Activated CD8-positive, alpha-beta T cell treated with anti-CD3 and anti-CD28 coated beads, Interleukin-2, amount 10 ng/mL, durations not matched to agents 7 days and 5 days (primary cell): ENCODE data around the gene PLIN1. TPM values are rescaled to one million over a fixed set of nuclear protein-coding genes. Genes with fewer than 3 reads are reported as not detected.
A peak's percentile ranks its signal among the peaks of the same experiment; 100 is the strongest.

Experiments
- ATAC-seq: fragments of 150-1000 bp; cut with Tn5 transposase; one replicate; pipeline ENCODE4 v1.10.0; 2021; ENCODE audit warnings: moderate library complexity
- CTCF ChIA-PET: fragments of 350-600 bp; sonication (Branson Sonifier 250); formaldehyde crosslinking; loops from one replicate; lab custom pipeline; 2021; ENCODE audit warnings: antibody characterized with exemption; lab: Charles Lee
- POLR2A ChIA-PET: fragments of 350-600 bp; sonication (Branson Sonifier 250); formaldehyde crosslinking; loops from one replicate; lab custom pipeline; 2021; ENCODE audit warnings: antibody characterized with exemption; lab: Charles Lee
- DNase-seq: peaks from one replicate; pipeline ENCODE4 v3.0.0-alpha.2; 2020
- H3K27ac Mint-ChIP-seq: one replicate; pipeline ENCODE4 v1.8.0; 2021; ENCODE audit warnings: mild to moderate bottlenecking, mixed read lengths
- H3K27me3 Mint-ChIP-seq: one replicate; pipeline ENCODE4 v1.8.0; 2021; ENCODE audit warnings: low read depth, mixed read lengths
- H3K36me3 Mint-ChIP-seq: one replicate; pipeline ENCODE4 v1.8.0; 2021; ENCODE audit warnings: low read depth, mixed read lengths
- H3K4me1 Mint-ChIP-seq: one replicate; pipeline ENCODE4 v1.8.0; 2021; ENCODE audit warnings: low read depth, mixed read lengths
- H3K4me3 Mint-ChIP-seq: one replicate; pipeline ENCODE4 v1.8.0; 2021; ENCODE audit warnings: mild to moderate bottlenecking, mixed read lengths
- H3K9me3 Mint-ChIP-seq: one replicate; pipeline ENCODE4 v1.8.0; 2022; ENCODE audit warnings: mixed read lengths; ENCODE audit not compliant: insufficient read depth
- total RNA-seq, 2 experiments: library from RNA; stranded (reverse); gene quantifications; one replicate each; pipeline ENCODE4 v1.2.3, GENCODE V29; 2021

The PLIN1 gene
- total RNA-seq, 2 experiments from 2014 or later = not detected

DNA sequence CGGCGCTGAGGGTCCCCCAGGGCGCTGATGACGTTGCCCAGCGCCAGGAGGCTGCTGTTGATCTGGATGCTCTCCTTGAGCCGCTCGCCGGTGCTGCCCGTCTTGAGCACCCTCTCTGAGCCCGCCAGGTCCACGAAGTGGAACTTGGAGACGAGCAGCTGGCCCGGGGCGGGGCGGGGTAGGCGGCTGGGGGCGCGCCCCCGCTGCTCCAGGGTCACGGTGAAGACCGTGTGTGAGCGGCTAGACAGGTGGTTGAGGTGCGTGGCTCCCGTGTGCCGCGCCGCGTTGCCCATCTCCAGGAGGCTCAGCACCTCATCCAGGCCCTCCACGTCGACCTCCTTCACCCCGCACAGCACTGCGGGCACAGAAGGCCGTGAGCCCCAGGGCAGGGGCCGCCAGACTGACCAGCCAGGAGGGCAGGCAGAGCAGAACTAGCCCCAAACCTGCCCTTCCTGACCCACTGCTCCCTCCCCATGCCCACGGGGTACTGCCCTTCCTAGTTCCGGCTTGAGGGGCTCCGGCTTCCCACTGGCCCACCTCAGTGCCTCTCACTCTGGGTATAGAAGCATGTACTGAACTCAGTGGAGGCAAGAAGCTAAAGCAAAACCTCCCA lies 30.0 kb downstream of the PLIN1 start:
- POLR2A ChIA-PET = no interaction called here
- ATAC-seq (no peak), DNase-seq (no peak)
- peaks cover 11% of the 10 kb centered on the region for H3K27me3 Mint-ChIP-seq
- no peak overlapping the region for H3K27ac Mint-ChIP-seq
- no peaks in the 10 kb centered on the region for H3K36me3 Mint-ChIP-seq
- no peak overlapping the region for H3K4me3 Mint-ChIP-seq
- H3K9me3 Mint-ChIP-seq = no peaks in the 10 kb centered on the region
- CTCF ChIA-PET = no interaction called here
- H3K4me1 Mint-ChIP-seq = peaks cover 2% of the 10 kb centered on the region

DNA sequence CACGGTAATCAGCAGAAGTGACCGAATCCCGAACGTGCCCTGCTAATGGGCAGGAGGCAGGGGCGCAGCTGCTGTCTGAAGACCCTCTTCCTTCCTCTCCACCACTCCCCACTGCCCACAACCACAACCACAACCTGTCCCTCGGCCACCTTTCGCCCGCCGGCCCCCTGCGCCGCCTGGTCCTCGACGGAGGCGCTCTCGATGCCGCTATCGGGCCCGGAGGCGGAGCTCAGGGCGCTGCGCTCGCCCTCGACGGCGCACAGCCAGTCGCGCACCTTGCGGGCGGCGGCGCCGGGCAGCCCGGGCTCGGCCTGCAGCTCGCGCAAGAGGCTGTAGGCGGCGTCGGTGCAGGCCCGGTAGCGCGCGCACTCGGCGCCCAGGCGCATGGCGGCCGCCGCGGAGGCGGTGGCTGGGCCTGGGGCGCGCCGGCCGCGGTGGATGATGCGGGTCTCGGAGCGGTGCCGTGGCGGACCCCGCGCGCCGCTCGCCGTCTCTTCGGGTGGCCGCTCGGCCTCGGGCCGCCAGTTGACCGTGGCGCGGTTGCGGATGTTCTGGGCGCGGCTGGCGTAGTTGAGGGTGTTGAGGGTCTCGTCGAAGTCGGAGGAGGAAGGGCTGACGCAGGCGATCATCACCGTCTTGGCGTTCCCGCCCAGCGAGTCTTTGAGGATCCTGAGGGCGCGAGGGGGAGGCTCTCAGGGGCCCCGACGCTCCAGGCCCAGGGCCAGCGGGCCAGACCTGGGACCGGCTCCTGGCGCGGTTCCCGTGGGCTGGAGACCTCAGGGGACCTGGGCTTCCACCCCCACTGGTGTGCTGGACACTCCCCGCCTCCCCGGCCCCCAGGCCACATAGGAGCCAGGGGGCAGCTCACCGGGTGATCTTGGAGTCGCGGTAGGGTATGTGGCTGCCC lies 30.8 kb downstream of the PLIN1 start:
- Mint-ChIP-seq H3K9me3 (no peaks in the 10 kb centered on the region), H3K27ac (no peak overlapping the region), H3K27me3 (peaks cover 7% of the 10 kb centered on the region), H3K4me1 (peaks cover 2% of the 10 kb centered on the region), H3K36me3 (no peaks in the 10 kb centered on the region), H3K4me3 (no peak overlapping the region)
- CTCF ChIA-PET = interaction anchor here (0.7 to 0.8 kb wide), 2 partner anchors 30 to 74 kb away, joined by 3 read pairs; no protein-coding TSS in a partner anchor
- POLR2A ChIA-PET = no interaction called here
- ATAC-seq (no peak), DNase-seq (no peak)

DNA sequence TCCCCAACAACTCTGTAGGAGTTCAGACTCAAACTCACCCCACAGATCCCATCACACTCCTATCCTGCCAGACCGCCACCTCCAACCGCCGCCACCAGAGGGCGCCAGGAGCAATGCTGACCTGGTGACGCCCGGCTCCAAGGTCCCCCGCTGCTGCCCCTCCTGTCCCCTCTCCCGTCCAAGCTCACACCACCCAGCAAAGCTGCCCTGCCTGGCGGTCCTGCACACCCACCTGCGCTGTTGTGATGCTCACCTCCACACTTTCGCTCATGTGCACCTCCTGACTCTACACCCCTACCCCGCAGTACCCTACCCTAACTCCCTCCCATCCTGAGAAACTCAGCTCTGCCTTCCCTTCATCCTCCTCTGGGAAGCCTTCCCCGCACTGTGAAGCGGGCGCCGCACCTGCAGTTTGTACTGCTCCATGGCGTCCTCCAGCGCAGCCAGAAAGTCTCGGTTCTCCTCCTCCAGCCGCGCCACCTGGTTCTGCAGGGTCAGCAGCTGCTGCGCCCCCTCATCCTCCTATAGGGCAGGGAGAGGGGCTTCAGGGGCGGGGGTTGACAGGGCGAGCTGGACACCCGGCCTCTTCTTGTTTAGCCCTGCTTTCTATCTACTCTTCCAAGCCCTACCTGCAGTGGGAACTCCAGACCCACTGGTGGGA lies 31.8 kb downstream of the PLIN1 start:
- Mint-ChIP-seq H3K36me3 (no peaks in the 10 kb centered on the region), H3K9me3 (no peaks in the 10 kb centered on the region), H3K4me3 (no peak overlapping the region), H3K27ac (no peak overlapping the region), H3K27me3 (peaks cover 3% of the 10 kb centered on the region), H3K4me1 (peaks cover 4% of the 10 kb centered on the region)
- ChIA-PET CTCF (interaction anchor here (0.7 to 1.9 kb wide), 3 partner anchors 17 to 73 kb away, joined by 3 to 10 read pairs (median 3); no protein-coding TSS in a partner anchor), POLR2A (no interaction called here)
- DNase-seq = peak; percentile 74
- peak; percentile 72 for ATAC-seq

DNA sequence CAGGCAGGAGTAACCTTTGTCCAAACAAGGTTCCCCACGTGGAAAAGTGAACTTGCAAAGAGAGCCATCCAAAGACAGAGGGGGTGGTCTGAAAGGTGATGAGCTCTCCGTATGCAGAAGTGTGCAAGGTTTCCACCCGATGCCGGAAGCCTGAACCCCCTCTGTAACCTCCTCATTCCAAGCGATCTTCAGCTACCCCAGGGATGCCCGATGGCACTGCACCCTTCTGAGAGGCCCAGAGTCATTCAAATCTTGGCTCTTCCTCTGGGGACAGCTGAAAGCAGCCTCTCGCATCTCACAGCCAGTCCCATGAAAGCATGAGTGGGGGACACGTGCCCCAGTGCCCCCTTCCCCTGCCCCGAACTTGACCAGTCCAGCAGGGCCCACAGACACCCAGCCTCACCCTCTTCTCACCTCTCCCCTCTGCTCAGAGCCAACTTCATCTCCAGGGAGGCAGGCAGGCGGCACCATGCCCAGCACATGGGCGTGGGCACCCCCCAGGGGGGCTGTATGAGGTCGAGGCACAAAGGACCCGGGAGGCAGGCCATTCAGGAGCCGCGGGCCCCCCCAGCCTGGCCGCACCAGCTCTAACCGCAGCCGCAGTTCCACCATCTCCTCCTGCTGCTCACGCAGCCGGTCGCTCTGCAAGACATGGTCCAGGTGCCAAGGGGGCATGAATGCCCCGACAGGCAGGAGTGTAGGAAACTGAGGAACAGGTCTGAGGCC lies 32.6 kb downstream of the PLIN1 start:
- peaks cover 4% of the 10 kb centered on the region for H3K4me1 Mint-ChIP-seq
- no peaks in the 10 kb centered on the region for H3K9me3 Mint-ChIP-seq
- no peaks in the 10 kb centered on the region for H3K36me3 Mint-ChIP-seq
- ChIA-PET CTCF (interaction anchor here (0.8 to 1.9 kb wide), 5 partner anchors 10 to 94 kb away, joined by 3 to 10 read pairs (median 5); no protein-coding TSS in a partner anchor), POLR2A (no interaction called here)
- DNase-seq = no peak
- H3K4me3 Mint-ChIP-seq = no peak overlapping the region
- no peak for ATAC-seq
- no peaks in the 10 kb centered on the region for H3K27me3 Mint-ChIP-seq
- H3K27ac Mint-ChIP-seq = no peak overlapping the region

DNA sequence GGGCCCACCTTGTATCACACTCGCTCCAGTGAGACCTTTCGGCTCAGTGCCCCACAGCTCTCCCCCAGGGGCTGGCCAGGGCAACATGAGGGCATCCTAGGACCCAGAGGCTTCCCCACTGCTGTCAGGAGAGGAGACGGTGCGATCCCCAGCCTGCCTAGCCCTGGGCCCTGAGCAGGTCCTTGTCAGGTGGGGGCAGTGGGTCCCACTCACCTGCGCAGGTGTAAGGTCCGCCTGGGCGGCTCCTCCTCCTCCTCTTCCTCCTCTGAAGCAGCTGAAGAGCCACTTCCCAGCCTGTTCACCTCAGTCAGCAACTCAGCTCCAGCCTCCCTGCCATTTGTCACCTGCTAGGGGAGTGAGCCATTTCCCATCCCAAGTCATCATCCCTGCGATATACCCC lies 33.5 kb downstream of the PLIN1 start:
- Mint-ChIP-seq H3K27me3 (no peaks in the 10 kb centered on the region), H3K27ac (no peak overlapping the region), H3K9me3 (no peaks in the 10 kb centered on the region), H3K4me1 (peaks cover 4% of the 10 kb centered on the region), H3K36me3 (no peaks in the 10 kb centered on the region), H3K4me3 (no peak overlapping the region)
- ChIA-PET POLR2A (no interaction called here), CTCF (interaction anchor here (0.8 to 1.6 kb wide), 3 partner anchors 11 to 17 kb away, joined by 3 to 6 read pairs (median 5); no protein-coding TSS in a partner anchor)
- no peak for ATAC-seq
- DNase-seq = no peak

- Mint-ChIP-seq H3K4me1 (peaks cover 2% of the 10 kb centered on the region), H3K27ac (no peak overlapping the region), H3K27me3 (no peaks in the 10 kb centered on the region), H3K4me3 (no peak overlapping the region), H3K9me3 (no peaks in the 10 kb centered on the region), H3K36me3 (no peaks in the 10 kb centered on the region)
- ChIA-PET POLR2A (no interaction called here), CTCF (no interaction called here)
- no peak for DNase-seq
- ATAC-seq = no peak
Measured at GRCh38 chr15:89642106-89642505, 37.1 kb downstream of the PLIN1 start.

DNA sequence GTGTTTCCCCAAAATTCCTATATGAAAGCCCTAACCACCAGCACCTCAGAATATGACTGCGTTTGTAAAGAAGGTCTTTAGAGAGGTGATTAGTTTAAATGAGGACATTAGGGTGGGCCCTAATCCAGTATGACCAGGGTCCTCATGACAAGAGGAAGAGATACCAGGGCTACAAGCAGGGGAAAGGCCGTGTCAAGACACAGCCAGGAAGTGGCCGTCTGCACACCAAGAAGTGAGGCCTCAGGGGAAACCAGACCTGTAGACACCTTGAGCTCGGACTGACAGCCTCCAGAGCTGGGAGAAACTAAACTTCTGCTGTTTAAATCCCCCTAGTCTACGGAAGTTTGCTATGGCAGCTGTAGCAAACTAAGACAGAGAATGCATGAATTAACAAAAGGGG lies 38.1 kb downstream of the PLIN1 start:
- POLR2A ChIA-PET = no interaction called here

GRCh38 chr15:89640245-89640644 lies 38.9 kb downstream of the PLIN1 start:
- CTCF ChIA-PET = no interaction called here
- Mint-ChIP-seq H3K27me3 (no peaks in the 10 kb centered on the region), H3K27ac (no peak overlapping the region), H3K36me3 (no peaks in the 10 kb centered on the region), H3K4me1 (peaks cover 2% of the 10 kb centered on the region), H3K9me3 (no peaks in the 10 kb centered on the region), H3K4me3 (no peak overlapping the region)
- ATAC-seq (no peak), DNase-seq (no peak)
- POLR2A ChIA-PET = no interaction called here

More for the DNA sequence above, 38.1 kb downstream of the PLIN1 start:
- DNase-seq (no peak), ATAC-seq (no peak)
- Mint-ChIP-seq H3K4me1 (peaks cover 2% of the 10 kb centered on the region), H3K4me3 (no peak overlapping the region), H3K9me3 (no peaks in the 10 kb centered on the region), H3K27me3 (no peaks in the 10 kb centered on the region), H3K36me3 (no peaks in the 10 kb centered on the region), H3K27ac (no peak overlapping the region)
- CTCF ChIA-PET = no interaction called here

DNA sequence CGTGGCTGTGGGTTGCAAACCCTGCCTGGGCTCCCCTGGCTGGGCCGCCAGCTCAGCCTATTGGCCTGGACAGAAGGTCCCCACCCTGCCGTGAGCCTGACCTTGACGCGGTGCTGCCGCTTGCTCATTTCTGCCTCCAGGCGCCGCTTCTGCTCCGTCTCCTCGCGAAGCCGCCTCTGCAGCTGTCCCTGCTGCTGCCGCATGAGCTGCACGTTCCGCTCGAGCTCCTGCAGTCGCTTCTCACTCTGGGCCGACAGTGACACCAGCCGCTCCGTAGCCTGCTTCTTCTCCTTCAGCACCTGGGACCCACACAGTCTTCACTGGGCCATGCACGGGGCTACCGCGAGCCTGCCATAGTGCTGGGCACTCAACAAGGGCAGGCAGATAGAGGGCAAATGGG lies 45.6 kb downstream of the PLIN1 start:
- DNase-seq (no peak), ATAC-seq (no peak)
- ChIA-PET CTCF (no interaction called here), POLR2A (no interaction called here)
- Mint-ChIP-seq H3K36me3 (peaks cover 40% of the 10 kb centered on the region), H3K9me3 (no peaks in the 10 kb centered on the region), H3K27ac (no peak overlapping the region), H3K27me3 (no peaks in the 10 kb centered on the region), H3K4me3 (no peak overlapping the region), H3K4me1 (no peaks in the 10 kb centered on the region)

GRCh38 chr15:89632563-89633430 lies 46.4 kb downstream of the PLIN1 start:
- no peaks in the 10 kb centered on the region for H3K4me1 Mint-ChIP-seq
- ATAC-seq (no peak), DNase-seq (no peak)
- H3K9me3 Mint-ChIP-seq = no peaks in the 10 kb centered on the region
- H3K4me3 Mint-ChIP-seq = no peak overlapping the region
- CTCF ChIA-PET = no interaction called here
- no peak overlapping the region for H3K27ac Mint-ChIP-seq
- peaks cover 44% of the 10 kb centered on the region for H3K36me3 Mint-ChIP-seq
- POLR2A ChIA-PET = interaction anchor here (0.5 kb wide), 1 partner anchor 39 kb away, joined by 3 read pairs; no protein-coding TSS in a partner anchor
- H3K27me3 Mint-ChIP-seq = no peaks in the 10 kb centered on the region

- no peak overlapping the region for H3K27ac Mint-ChIP-seq
- CTCF ChIA-PET = no interaction called here
Measured at GRCh38 chr15:89631902-89632264, 47.3 kb downstream of the PLIN1 start.

More at GRCh38 chr15:89631902-89632264, 47.3 kb downstream of the PLIN1 start:
- Mint-ChIP-seq H3K36me3 (peaks cover 52% of the 10 kb centered on the region), H3K4me3 (no peak overlapping the region), H3K4me1 (no peaks in the 10 kb centered on the region), H3K27me3 (no peaks in the 10 kb centered on the region), H3K9me3 (no peaks in the 10 kb centered on the region)
- ATAC-seq = no peak
- DNase-seq = no peak
- POLR2A ChIA-PET = no interaction called here
